22Rv1 (cell line): ENCODE measurements around the gene HOATZ.

Experiments used
- CTCF ChIP-seq: fragments of 450-650 bp; IDR thresholded peaks from 2 replicates; pipeline ENCODE4 v1.5.1; 2017; ENCODE audit warnings: mild to moderate bottlenecking
- ZFX ChIP-seq: fragments of 450-650 bp; IDR thresholded peaks from 2 replicates; pipeline ENCODE4 v1.6.1; 2017; ENCODE audit warnings: antibody characterized with exemption, borderline replicate concordance

- no peak for TF ChIP-seq CTCF
- TF ChIP-seq ZFX: no peak
Measured at GRCh38 chr11:111526501-111526900, 11.9 kb downstream of the HOATZ start.
